Lung (tissue), 12 donors: Measurements from ENCODE around the gene MSANTD1. TPM values are rescaled to one million over a fixed set of nuclear protein-coding genes. Genes with fewer than 3 reads are reported as not detected.
A peak's percentile ranks its signal among the peaks of the same experiment; 100 is the strongest.

Experiments used
- ATAC-seq: fragments of 200-7000 bp; cut with Tn5 transposase; one replicate; pipeline ENCODE4 v1.9.1; 2020; ENCODE audit warnings: moderate number of reproducible peaks; ENCODE audit not compliant: insufficient read depth, low FRiP score
- DNase-seq, 3 donors: peaks; one replicate each; pipeline ENCODE4 v3.0.0-alpha.2; 2013 to 2017
- H3K27ac ChIP-seq, 2 donors: one replicate each; pipeline ENCODE4 v1.5.1; 2013; ENCODE audit warnings: mild to moderate bottlenecking in 2 of 2, moderate library complexity in 2 of 2, control low read depth in 1 of 2, inconsistent platforms in 1 of 2, low read depth in 1 of 2, low read length in 1 of 2
- H3K27me3 ChIP-seq, 3 donors: one replicate each; pipeline ENCODE4 v1.5.1; 2013; ENCODE audit warnings: low read length in 2 of 3; ENCODE audit not compliant: control insufficient read depth in 3 of 3, insufficient read depth in 3 of 3
- H3K36me3 ChIP-seq, 4 donors: one replicate each; pipeline ENCODE4 v1.5.1; 2013; ENCODE audit warnings: low read length in 4 of 4, mild to moderate bottlenecking in 1 of 4, moderate library complexity in 1 of 4; ENCODE audit not compliant: control insufficient read depth in 4 of 4, insufficient read depth in 4 of 4
- H3K4me1 ChIP-seq, 5 donors: one replicate each; pipeline ENCODE4 v1.5.1; 2013; ENCODE audit warnings: low read length in 5 of 5, mild to moderate bottlenecking in 2 of 5, moderate library complexity in 1 of 5; ENCODE audit not compliant: control insufficient read depth in 5 of 5, insufficient read depth in 5 of 5
- H3K4me3 ChIP-seq: one replicate; pipeline ENCODE4 v1.5.1; 2013; ENCODE audit warnings: mild to moderate bottlenecking, control low read depth, moderate library complexity
- H3K9ac ChIP-seq, 2 donors: one replicate each; pipeline ENCODE4 v1.5.1; 2013; ENCODE audit warnings: low read length in 2 of 2, control low read depth in 1 of 2; ENCODE audit not compliant: insufficient read depth in 1 of 2
- H3K9me3 ChIP-seq, 4 donors: one replicate each; pipeline ENCODE4 v1.5.1; 2013; ENCODE audit warnings: low read length in 3 of 4, mild to moderate bottlenecking in 1 of 4, moderate library complexity in 1 of 4; ENCODE audit not compliant: control insufficient read depth in 4 of 4, insufficient read depth in 3 of 4
- WGBS, 2 donors: extraction: QIAGEN DNeasy Blood & Tissue Kit; methylation state at CpG; one replicate each; pipeline ENCODE4 v1.1.7; 2013; 5-methylcytosine and 5-hydroxymethylcytosine counted together
- polyA plus RNA-seq, 2 donors: library from polyadenylated mRNA; stranded (reverse); fragments of 200-250 nt; gene quantifications; one replicate each; pipeline ENCODE4 v1.2.1, GENCODE V29; 2013
- total RNA-seq, 2 donors: library from RNA; depleted of rRNA in 1 of 2; stranded (reverse); fragments of >200 nt in 1 of 2; gene quantifications; one replicate each; pipeline ENCODE4 v1.2.1, GENCODE V29; 2014 to 2021
- TF ChIP-seq, protein P1 (sequence below): IDR thresholded peaks from 2 replicates; pipeline ENCODE4 v1.5.1; 2012; ENCODE audit warnings: mild to moderate bottlenecking; ENCODE audit errors: control extremely low read depth, extremely low read depth
- donor health status: control.
- donor health status: control.
- donor health status: Bipolar disorder and iron deficiency.
- donor health status: healthy.
- donor health status: DM: yes; HTN: yes; CAD: no.

MSANTD1 gene
- total and polyA plus RNA-seq, 4 donors: 0.35 to 1.4 (median 0.88) TPM

DNA sequence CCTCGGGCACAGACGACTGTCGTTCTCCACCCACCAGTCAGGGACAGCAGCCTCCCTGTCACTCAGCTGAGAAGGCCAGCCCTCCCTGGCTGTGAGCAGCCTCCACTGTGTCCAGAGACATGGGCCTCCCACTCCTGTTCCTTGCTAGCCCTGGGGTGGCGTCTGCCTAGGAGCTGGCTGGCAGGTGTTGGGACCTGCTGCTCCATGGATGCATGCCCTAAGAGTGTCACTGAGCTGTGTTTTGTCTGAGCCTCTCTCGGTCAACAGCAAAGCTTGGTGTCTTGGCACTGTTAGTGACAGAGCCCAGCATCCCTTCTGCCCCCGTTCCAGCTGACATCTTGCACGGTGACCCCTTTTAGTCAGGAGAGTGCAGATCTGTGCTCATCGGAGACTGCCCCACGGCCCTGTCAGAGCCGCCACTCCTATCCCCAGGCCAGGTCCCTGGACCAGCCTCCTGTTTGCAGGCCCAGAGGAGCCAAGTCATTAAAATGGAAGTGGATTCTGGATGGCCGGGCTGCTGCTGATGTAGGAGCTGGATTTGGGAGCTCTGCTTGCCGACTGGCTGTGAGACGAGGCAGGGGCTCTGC is 7.9 kb upstream of the MSANTD1 start:
- DNase-seq: no peak
- WGBS, 2 donors: 87 to 95% methylated on average over 13 of the region's 13 CpGs

DNA sequence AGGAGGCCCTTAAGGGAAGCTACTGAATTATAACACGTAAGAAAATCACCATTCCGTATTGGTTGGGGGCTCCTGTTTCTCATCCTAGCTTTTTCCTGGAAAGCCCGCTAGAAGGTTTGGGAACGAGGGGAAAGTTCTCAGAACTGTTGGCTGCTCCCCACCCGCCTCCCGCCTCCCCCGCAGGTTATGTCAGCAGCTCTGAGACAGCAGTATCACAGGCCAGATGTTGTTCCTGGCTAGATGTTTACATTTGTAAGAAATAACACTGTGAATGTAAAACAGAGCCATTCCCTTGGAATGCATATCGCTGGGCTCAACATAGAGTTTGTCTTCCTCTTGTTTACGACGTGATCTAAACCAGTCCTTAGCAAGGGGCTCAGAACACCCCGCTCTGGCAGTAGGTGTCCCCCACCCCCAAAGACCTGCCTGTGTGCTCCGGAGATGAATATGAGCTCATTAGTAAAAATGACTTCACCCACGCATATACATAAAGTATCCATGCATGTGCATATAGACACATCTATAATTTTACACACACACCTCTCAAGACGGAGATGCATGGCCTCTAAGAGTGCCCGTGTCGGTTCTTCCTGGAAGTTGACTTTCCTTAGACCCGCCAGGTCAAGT is 6.9 kb upstream of the MSANTD1 start:
- TF ChIP-seq, protein P1, sequence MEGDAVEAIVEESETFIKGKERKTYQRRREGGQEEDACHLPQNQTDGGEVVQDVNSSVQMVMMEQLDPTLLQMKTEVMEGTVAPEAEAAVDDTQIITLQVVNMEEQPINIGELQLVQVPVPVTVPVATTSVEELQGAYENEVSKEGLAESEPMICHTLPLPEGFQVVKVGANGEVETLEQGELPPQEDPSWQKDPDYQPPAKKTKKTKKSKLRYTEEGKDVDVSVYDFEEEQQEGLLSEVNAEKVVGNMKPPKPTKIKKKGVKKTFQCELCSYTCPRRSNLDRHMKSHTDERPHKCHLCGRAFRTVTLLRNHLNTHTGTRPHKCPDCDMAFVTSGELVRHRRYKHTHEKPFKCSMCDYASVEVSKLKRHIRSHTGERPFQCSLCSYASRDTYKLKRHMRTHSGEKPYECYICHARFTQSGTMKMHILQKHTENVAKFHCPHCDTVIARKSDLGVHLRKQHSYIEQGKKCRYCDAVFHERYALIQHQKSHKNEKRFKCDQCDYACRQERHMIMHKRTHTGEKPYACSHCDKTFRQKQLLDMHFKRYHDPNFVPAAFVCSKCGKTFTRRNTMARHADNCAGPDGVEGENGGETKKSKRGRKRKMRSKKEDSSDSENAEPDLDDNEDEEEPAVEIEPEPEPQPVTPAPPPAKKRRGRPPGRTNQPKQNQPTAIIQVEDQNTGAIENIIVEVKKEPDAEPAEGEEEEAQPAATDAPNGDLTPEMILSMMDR: no peak
- ATAC-seq (no peak), DNase-seq (peak; percentile 77 to 91 (median 87))
- WGBS, 2 donors: 78% methylated on average over 17 of the region's 17 CpGs
- Histone ChIP-seq H3K27me3 (no peaks in the 10 kb centered on the region), H3K9me3 (no peaks in the 10 kb centered on the region), H3K4me1 (peaks cover 0 to 13% (median 7%) of the 10 kb centered on the region in 5 donors), H3K27ac (no peak overlapping the region), H3K36me3 (peaks cover 5 to 43% (median 11%) of the 10 kb centered on the region in 4 donors), H3K4me3 (no peak overlapping the region), H3K9ac (peak overlapping the region in 1 of 2 donors; percentile 67)

More for the DNA sequence above, 7.9 kb upstream of the MSANTD1 start:
- H3K27me3 ChIP-seq: no peaks in the 10 kb centered on the region
- H3K36me3 ChIP-seq: peaks cover 5 to 48% (median 13%) of the 10 kb centered on the region in 4 donors
- peaks cover 0 to 13% (median 7%) of the 10 kb centered on the region in 5 donors for H3K4me1 ChIP-seq
- TF ChIP-seq, protein P1: no peak
- no peaks in the 10 kb centered on the region for H3K9me3 ChIP-seq
- no peak for ATAC-seq
- peak overlapping the region in 1 of 2 donors; percentile 67 for H3K9ac ChIP-seq
- H3K27ac ChIP-seq: no peak overlapping the region
- H3K4me3 ChIP-seq: no peak overlapping the region

DNA sequence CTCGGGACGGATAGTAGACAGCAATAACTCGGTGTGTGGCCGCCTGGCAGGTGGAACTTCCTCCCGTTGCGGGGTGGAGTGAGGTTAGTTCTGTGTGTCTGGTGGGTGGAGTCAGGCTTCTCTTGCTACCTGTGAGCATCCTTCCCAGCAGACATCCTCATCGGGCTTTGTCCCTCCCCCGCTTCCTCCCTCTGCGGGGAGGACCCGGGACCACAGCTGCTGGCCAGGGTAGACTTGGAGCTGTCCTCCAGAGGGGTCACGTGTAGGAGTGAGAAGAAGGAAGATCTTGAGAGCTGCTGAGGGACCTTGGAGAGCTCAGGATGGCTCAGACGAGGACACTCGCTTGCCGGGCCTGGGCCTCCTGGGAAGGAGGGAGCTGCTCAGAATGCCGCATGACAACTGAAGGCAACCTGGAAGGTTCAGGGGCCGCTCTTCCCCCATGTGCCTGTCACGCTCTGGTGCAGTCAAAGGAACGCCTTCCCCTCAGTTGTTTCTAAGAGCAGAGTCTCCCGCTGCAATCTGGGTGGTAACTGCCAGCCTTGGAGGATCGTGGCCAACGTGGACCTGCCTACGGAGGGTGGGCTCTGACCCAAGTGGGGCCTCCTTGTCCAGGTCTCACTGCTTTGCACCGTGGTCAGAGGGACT is 5.7 kb upstream of the MSANTD1 start:
- Histone ChIP-seq H3K4me3 (no peak overlapping the region), H3K9me3 (no peaks in the 10 kb centered on the region), H3K27ac (no peak overlapping the region), H3K27me3 (no peaks in the 10 kb centered on the region), H3K36me3 (peaks cover 4 to 37% (median 9%) of the 10 kb centered on the region in 4 donors), H3K4me1 (peaks cover 0 to 13% (median 7%) of the 10 kb centered on the region in 5 donors), H3K9ac (no peak overlapping the region)
- 82 to 89% methylated on average over 23 of the region's 23 CpGs for WGBS, 2 donors
- ATAC-seq (no peak), DNase-seq (no peak)
- TF ChIP-seq, protein P1: no peak
